Omental fat pad (tissue), 4 donors: Measurements from ENCODE around the gene NKD2. TPM values are rescaled to one million over a fixed set of nuclear protein-coding genes. Genes with fewer than 3 reads are reported as not detected.

Experiments used
- ATAC-seq: fragments of 150-250 bp; one replicate; pipeline ENCODE4 v1.9.1; 2016; ENCODE audit warnings: mild to moderate bottlenecking, moderate library complexity; ENCODE audit not compliant: low FRiP score
- DNase-seq: peaks from one replicate; pipeline ENCODE4 v3.0.0-alpha.2; 2019; ENCODE audit warnings: low spot score
- total RNA-seq, 4 donors: library from RNA; depleted of rRNA; stranded (reverse); fragments of >200 nt; gene quantifications; one replicate each; pipeline ENCODE4 v1.1.0, GENCODE V29; 2016
- TF ChIP-seq, protein P1 (sequence below), 3 donors: fragments of 450-650 bp; IDR thresholded peaks; one replicate each; pipeline ENCODE4 v1.5.1; 2016 to 2017; ENCODE audit warnings: antibody characterized with exemption in 3 of 3, mild to moderate bottlenecking in 3 of 3, moderate library complexity in 2 of 3

The NKD2 gene
- total RNA-seq, 4 donors from 2014 or later = 1.1 to 7.1 (median 1.8) TPM

GRCh38 chr5:980001-980588 lies 28.5 kb upstream of the NKD2 start:
- no peak for ATAC-seq
- TF ChIP-seq, protein P1, sequence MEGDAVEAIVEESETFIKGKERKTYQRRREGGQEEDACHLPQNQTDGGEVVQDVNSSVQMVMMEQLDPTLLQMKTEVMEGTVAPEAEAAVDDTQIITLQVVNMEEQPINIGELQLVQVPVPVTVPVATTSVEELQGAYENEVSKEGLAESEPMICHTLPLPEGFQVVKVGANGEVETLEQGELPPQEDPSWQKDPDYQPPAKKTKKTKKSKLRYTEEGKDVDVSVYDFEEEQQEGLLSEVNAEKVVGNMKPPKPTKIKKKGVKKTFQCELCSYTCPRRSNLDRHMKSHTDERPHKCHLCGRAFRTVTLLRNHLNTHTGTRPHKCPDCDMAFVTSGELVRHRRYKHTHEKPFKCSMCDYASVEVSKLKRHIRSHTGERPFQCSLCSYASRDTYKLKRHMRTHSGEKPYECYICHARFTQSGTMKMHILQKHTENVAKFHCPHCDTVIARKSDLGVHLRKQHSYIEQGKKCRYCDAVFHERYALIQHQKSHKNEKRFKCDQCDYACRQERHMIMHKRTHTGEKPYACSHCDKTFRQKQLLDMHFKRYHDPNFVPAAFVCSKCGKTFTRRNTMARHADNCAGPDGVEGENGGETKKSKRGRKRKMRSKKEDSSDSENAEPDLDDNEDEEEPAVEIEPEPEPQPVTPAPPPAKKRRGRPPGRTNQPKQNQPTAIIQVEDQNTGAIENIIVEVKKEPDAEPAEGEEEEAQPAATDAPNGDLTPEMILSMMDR (IDR thresholded peaks at IDR 0.05) = no peak
- no peak for DNase-seq

- TF ChIP-seq, protein P1 (IDR thresholded peaks at IDR 0.05) = no peak
- ATAC-seq (no peak), DNase-seq (no peak)
Measured at GRCh38 chr5:980966-981365, 27.6 kb upstream of the NKD2 start.

- ATAC-seq (no peak), DNase-seq (no peak)
- TF ChIP-seq, protein P1 (IDR thresholded peaks at IDR 0.05) = no peak
Measured at GRCh38 chr5:981456-981855, 27.1 kb upstream of the NKD2 start.

- TF ChIP-seq, protein P1 (IDR thresholded peaks at IDR 0.05) = no peak
- ATAC-seq (peak; percentile 58), DNase-seq (no peak)
Measured at GRCh38 chr5:982377-983237, 26.0 kb upstream of the NKD2 start.

DNA sequence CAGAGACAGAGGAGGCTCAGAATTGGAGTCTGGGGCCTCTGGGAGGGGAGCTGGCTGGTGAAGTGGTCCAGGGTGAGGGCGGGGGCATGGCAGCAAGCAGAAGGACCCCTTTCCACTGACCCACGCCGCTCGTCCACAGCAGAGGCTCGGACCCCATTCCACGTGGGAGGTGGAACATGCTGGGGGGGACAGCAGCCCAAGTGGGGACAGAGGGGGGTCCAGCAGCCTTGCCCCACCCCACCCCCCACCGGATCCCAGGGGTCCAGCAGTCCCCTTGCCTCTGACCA lies 25.4 kb upstream of the NKD2 start:
- ATAC-seq (no peak), DNase-seq (no peak)
- TF ChIP-seq, protein P1 (IDR thresholded peaks at IDR 0.05) = no peak

GRCh38 chr5:983568-983967 lies 25.0 kb upstream of the NKD2 start:
- DNase-seq = no peak
- TF ChIP-seq, protein P1 (IDR thresholded peaks at IDR 0.05) = no peak

DNA sequence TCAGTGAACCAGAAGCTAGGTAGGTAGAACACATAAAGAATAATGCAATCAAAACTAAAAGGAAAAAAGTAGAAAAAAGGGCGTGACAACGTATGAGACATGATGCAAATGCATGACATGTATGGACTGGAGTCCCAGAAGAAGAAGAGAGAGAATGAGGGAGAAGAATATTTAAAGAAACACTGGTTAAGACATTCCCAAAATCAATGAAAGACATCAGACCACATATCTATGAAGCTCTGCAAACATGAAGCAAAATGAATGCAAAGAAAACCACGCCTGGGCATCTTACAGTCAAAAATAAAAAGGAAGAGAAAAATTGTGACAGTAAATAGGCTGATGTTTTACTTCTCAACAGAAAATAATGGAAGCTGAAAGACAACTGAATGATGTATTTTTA lies 23.8 kb upstream of the NKD2 start:
- ATAC-seq = no peak
- no peak for DNase-seq
- TF ChIP-seq, protein P1 (IDR thresholded peaks at IDR 0.05) = no peak

More at GRCh38 chr5:983568-983967, 25.0 kb upstream of the NKD2 start:
- no peak for ATAC-seq
